HCT116 (cell line): ENCODE measurements around the gene ASNSD1. TPM values are rescaled to one million over a fixed set of nuclear protein-coding genes. Genes with fewer than 3 reads are reported as not detected.

Experiments used
- ATAC-seq: fragments of 200-7000 bp; cut with Tn5 transposase; 2 replicates; pipeline ENCODE4 v1.9.1; 2020; ENCODE audit warnings: mild to moderate bottlenecking, moderate library complexity
- BruUV-seq: library from RNA; stranded (reverse); fragments of 400-500 nt; replicated peaks from 2 replicates; lab custom pipeline; 2021; lab: Mats Ljungman, UMichigan
- CTCF ChIA-PET: fragments of 300-600 bp; sonication (Branson Sonifier 250); formaldehyde crosslinking; loops from one replicate; lab custom pipeline; 2021; ENCODE audit warnings: antibody characterized with exemption; lab: Charles Lee
- POLR2A ChIA-PET: fragments of 300-600, 350-600 bp; sonication (Branson Sonifier 250); formaldehyde crosslinking; loops from one replicate; lab custom pipeline; 2021; ENCODE audit warnings: antibody characterized with exemption; lab: Charles Lee
- RAD21 ChIA-PET, 2 experiments: fragments of 300-600 bp; sonication (Branson Sonifier 250); formaldehyde crosslinking; loops; one replicate each; lab custom pipeline; 2023; ENCODE audit warnings: low total read pairs in 2 of 2; ENCODE audit not compliant: uncharacterized antibody in 2 of 2, unreplicated experiment in 2 of 2, low non-redundant PET in 1 of 2; lab: Charles Lee
- DNase-seq: peaks from one replicate; pipeline ENCODE4 v3.0.0-alpha.2; 2010; ENCODE audit warnings: low read depth, low spot score
- H2AFZ ChIP-seq: fragments of 200-600 bp; shearing (Covaris generic), sonication (generic); 2 replicates; pipeline ENCODE4 v1.6.1; 2017; ENCODE audit warnings: low read depth, mixed run types, mixed read lengths, antibody characterized with exemption, low read length; ENCODE audit not compliant: poor library complexity, severe bottlenecking
- H3K27ac ChIP-seq: 2 replicates; pipeline ENCODE4 v1.5.1; 2012; ENCODE audit warnings: low read depth, low read length
- H3K27me3 ChIP-seq: fragments of 200-600 bp; sonication (generic); 2 replicates; pipeline ENCODE4 v1.6.1; 2016; ENCODE audit warnings: mixed run types, low read length, mixed read lengths; ENCODE audit not compliant: insufficient read depth
- H3K36me3 ChIP-seq, 2 experiments: fragments of 200-500 bp in 1 of 2; fragments of 200-600 bp in 1 of 2; sonication (Bioruptor generic) in 1 of 2; sonication (generic) in 1 of 2; 2 replicates each; pipeline versions ENCODE4 v1.5.1 to v1.6.1; 2014 to 2016; ENCODE audit warnings: low read length in 2 of 2, inconsistent platforms in 1 of 2, mixed read lengths in 1 of 2, mixed run types in 1 of 2; ENCODE audit not compliant: insufficient read depth in 2 of 2, control insufficient read depth in 1 of 2
- H3K4me1 ChIP-seq, 2 experiments: fragments of 200-600 bp in 1 of 2; sonication (generic) in 1 of 2; 2 replicates each; pipeline versions ENCODE4 v1.5.1 to v1.6.1; 2012 to 2017; ENCODE audit warnings: low read length in 2 of 2, inconsistent platforms in 1 of 2, mild to moderate bottlenecking in 1 of 2, mixed read lengths in 1 of 2, mixed run types in 1 of 2, moderate library complexity in 1 of 2; ENCODE audit not compliant: insufficient read depth in 2 of 2, control insufficient read depth in 1 of 2
- H3K4me2 ChIP-seq: fragments of 200-600 bp; sonication (generic); 2 replicates; pipeline ENCODE4 v1.6.1; 2017; ENCODE audit warnings: mixed run types, low read length, mixed read lengths
- H3K4me3 ChIP-seq, 2 experiments: fragments of 200-600 bp in 1 of 2; sonication (generic) in 1 of 2; replicated peaks in 1 of 2; 2 replicates each; pipeline ENCODE4 v1.5.1; 2011 to 2016; ENCODE audit warnings: low read length in 2 of 2, control low read depth in 1 of 2, low read depth in 1 of 2, mild to moderate bottlenecking in 1 of 2, mixed read lengths in 1 of 2, mixed run types in 1 of 2
- H3K79me2 ChIP-seq: fragments of 200-600 bp; sonication (generic); 2 replicates; pipeline ENCODE4 v1.6.1; 2017; ENCODE audit warnings: mild to moderate bottlenecking, mixed run types, low read length, moderate library complexity, mixed read lengths; ENCODE audit not compliant: insufficient read depth
- H3K9ac ChIP-seq: fragments of 200-600 bp; sonication (generic); 2 replicates; pipeline ENCODE4 v1.6.1; 2016; ENCODE audit warnings: low read length, mixed read lengths
- H3K9me2 ChIP-seq: fragments of 200-600 bp; sonication (generic), shearing (Covaris generic); 2 replicates; pipeline ENCODE4 v1.6.1; 2017; ENCODE audit warnings: mixed run types, mild to moderate bottlenecking, moderate library complexity; ENCODE audit not compliant: insufficient read depth
- H3K9me3 ChIP-seq, 2 experiments: fragments of 200-500 bp in 1 of 2; fragments of 200-600 bp in 1 of 2; sonication (Bioruptor generic) in 1 of 2; sonication (generic) in 1 of 2; 2 replicates each; pipeline ENCODE4 v1.6.1; 2014 to 2017; ENCODE audit warnings: low read length in 2 of 2, mixed read lengths in 2 of 2, inconsistent platforms in 1 of 2, low read depth in 1 of 2, mild to moderate bottlenecking in 1 of 2, mixed run types in 1 of 2, moderate library complexity in 1 of 2; ENCODE audit not compliant: control insufficient read depth in 1 of 2, insufficient read depth in 1 of 2
- H4K20me1 ChIP-seq: fragments of 200-600 bp; sonication (generic), shearing (Covaris generic); 2 replicates; pipeline ENCODE4 v1.6.1; 2017; ENCODE audit warnings: mixed run types, mild to moderate bottlenecking, moderate library complexity; ENCODE audit not compliant: insufficient read depth
- FOSL1 ChIP-seq: IDR thresholded peaks from 2 replicates; pipeline ENCODE4 v1.6.1; 2012; ENCODE audit warnings: low read depth
- POLR2A ChIP-seq: IDR thresholded peaks from 2 replicates; pipeline ENCODE4 v1.7.0; 2011; ENCODE audit warnings: borderline replicate concordance; ENCODE audit not compliant: insufficient read depth, insufficient read length; ENCODE audit errors: extremely low read depth
- RAD21 ChIP-seq: IDR thresholded peaks from 2 replicates; pipeline ENCODE4 v1.6.1; 2012; ENCODE audit warnings: low read depth, mild to moderate bottlenecking
- SP1 ChIP-seq: IDR thresholded peaks from 2 replicates; pipeline ENCODE4 v1.6.1; 2012; ENCODE audit warnings: low read depth
- TCF7L2 ChIP-seq: IDR thresholded peaks from 2 replicates; pipeline ENCODE4 v1.7.0; 2011; ENCODE audit warnings: borderline replicate concordance, inconsistent platforms; ENCODE audit not compliant: insufficient read depth, insufficient read length; ENCODE audit errors: extremely low read depth
- ZFX ChIP-seq: fragments of 450-650 bp; IDR thresholded peaks from 2 replicates; pipeline ENCODE4 v1.6.1; 2017
- ZNF274 ChIP-seq: fragments of 200-500 bp; sonication (Bioruptor generic); IDR thresholded peaks from 2 replicates; pipeline ENCODE4 v1.6.1; 2014; ENCODE audit warnings: mild to moderate bottlenecking, low read depth, low read length, inconsistent platforms
- intact Hi-C: fragments of 100-400 bp; cut with micrococcal nuclease; formaldehyde crosslinking; loops from 2 replicates; pipeline ENCODE4 v1.10.0; 2022
- total RNA-seq: library from RNA; stranded (reverse); gene quantifications from one replicate; pipeline ENCODE4 v1.2.1, GENCODE V29; 2021; ENCODE audit not compliant: unreplicated experiment
- TF ChIP-seq, protein P1 (sequence below): IDR thresholded peaks from 2 replicates; pipeline ENCODE4 v1.6.1; 2012; ENCODE audit warnings: low read depth
- TF ChIP-seq, protein P2 (sequence below), 3 experiments: fragments of 200-600 bp in 1 of 3; sonication (generic) in 1 of 3; IDR thresholded peaks in 2 of 3; conservative IDR thresholded peaks in 1 of 3; 2 replicates each; pipeline ENCODE4 v1.5.1; 2012 to 2017; ENCODE audit warnings: low read depth in 2 of 3, low read length in 2 of 3, antibody characterized with exemption in 1 of 3, borderline replicate concordance in 1 of 3, control low read depth in 1 of 3, mild to moderate bottlenecking in 1 of 3, mixed read lengths in 1 of 3, mixed run types in 1 of 3, moderate library complexity in 1 of 3; ENCODE audit not compliant: insufficient read depth in 1 of 3

Gene ASNSD1
- total RNA-seq, 1 experiment from 2014 or later = 33.6 TPM

DNA sequence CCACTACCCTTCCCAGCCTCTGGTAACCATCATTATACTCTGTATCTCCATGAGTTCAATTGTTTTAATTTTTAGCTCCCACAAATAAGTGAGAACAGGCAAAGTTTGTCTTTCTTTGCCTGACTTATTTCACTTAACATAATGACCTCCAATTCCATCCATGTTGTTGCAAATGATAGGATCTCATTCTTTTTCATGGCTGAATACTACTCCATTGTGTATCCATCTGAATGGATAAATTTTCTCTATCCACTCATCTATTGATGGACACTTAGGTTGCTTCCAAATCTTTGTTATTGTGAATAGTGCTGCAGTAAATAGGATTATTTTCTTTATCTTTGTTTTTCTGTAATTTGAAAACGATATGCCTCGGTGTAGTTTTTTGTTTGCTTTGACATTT lies 39.4 kb downstream of the ASNSD1 start:
- POLR2A ChIA-PET = no interaction called here
- ATAC-seq (no peak), DNase-seq (no peak)
- CTCF ChIA-PET = no interaction called here
- no peaks in the 10 kb centered on the region; the same call in 1 of the 2 replicates for H4K20me1 ChIP-seq
- no peak overlapping the region for H3K9ac ChIP-seq
- H3K4me1 ChIP-seq = peaks cover 0 to 3% of the 10 kb centered on the region in 2 experiments; a peak in 1 of 4 replicates
- no peak overlapping the region for H3K27ac ChIP-seq
- intact Hi-C loops = no loop called here
- no TSS peak for BruUV-seq
- RAD21 ChIA-PET = no interaction called here
- H3K4me2 ChIP-seq = no peak overlapping the region
- H3K9me2 ChIP-seq = no peaks in the 10 kb centered on the region
- H3K27me3 ChIP-seq = no peaks in the 10 kb centered on the region
- H3K79me2 ChIP-seq = no peaks in the 10 kb centered on the region
- TF ChIP-seq, protein P1, sequence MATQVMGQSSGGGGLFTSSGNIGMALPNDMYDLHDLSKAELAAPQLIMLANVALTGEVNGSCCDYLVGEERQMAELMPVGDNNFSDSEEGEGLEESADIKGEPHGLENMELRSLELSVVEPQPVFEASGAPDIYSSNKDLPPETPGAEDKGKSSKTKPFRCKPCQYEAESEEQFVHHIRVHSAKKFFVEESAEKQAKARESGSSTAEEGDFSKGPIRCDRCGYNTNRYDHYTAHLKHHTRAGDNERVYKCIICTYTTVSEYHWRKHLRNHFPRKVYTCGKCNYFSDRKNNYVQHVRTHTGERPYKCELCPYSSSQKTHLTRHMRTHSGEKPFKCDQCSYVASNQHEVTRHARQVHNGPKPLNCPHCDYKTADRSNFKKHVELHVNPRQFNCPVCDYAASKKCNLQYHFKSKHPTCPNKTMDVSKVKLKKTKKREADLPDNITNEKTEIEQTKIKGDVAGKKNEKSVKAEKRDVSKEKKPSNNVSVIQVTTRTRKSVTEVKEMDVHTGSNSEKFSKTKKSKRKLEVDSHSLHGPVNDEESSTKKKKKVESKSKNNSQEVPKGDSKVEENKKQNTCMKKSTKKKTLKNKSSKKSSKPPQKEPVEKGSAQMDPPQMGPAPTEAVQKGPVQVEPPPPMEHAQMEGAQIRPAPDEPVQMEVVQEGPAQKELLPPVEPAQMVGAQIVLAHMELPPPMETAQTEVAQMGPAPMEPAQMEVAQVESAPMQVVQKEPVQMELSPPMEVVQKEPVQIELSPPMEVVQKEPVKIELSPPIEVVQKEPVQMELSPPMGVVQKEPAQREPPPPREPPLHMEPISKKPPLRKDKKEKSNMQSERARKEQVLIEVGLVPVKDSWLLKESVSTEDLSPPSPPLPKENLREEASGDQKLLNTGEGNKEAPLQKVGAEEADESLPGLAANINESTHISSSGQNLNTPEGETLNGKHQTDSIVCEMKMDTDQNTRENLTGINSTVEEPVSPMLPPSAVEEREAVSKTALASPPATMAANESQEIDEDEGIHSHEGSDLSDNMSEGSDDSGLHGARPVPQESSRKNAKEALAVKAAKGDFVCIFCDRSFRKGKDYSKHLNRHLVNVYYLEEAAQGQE = no peak
- no peak for TF ChIP-seq POLR2A
- no peak for TF ChIP-seq ZNF274
- TF ChIP-seq SP1 = no peak
- TF ChIP-seq, protein P2, sequence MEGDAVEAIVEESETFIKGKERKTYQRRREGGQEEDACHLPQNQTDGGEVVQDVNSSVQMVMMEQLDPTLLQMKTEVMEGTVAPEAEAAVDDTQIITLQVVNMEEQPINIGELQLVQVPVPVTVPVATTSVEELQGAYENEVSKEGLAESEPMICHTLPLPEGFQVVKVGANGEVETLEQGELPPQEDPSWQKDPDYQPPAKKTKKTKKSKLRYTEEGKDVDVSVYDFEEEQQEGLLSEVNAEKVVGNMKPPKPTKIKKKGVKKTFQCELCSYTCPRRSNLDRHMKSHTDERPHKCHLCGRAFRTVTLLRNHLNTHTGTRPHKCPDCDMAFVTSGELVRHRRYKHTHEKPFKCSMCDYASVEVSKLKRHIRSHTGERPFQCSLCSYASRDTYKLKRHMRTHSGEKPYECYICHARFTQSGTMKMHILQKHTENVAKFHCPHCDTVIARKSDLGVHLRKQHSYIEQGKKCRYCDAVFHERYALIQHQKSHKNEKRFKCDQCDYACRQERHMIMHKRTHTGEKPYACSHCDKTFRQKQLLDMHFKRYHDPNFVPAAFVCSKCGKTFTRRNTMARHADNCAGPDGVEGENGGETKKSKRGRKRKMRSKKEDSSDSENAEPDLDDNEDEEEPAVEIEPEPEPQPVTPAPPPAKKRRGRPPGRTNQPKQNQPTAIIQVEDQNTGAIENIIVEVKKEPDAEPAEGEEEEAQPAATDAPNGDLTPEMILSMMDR (IDR thresholded peaks at IDR 0.05 in 2 of 3, conservative IDR thresholded peaks at IDR 0.05 in 1 of 3; ENCODE audit: borderline replicate concordance in 1 of 3, insufficient read depth in 1 of 3, low read depth in 2 of 3, low read length in 2 of 3) = no peak
- TF ChIP-seq ZFX = no peak
- no peak for TF ChIP-seq RAD21
- TF ChIP-seq FOSL1 = no peak
- no peak for TF ChIP-seq TCF7L2
- TF ChIP-seq, all 23 proteins: peak for 0
- H3K4me3 ChIP-seq = no peak overlapping the region
- no peaks in the 10 kb centered on the region for H3K9me3 ChIP-seq
- no peak overlapping the region for H2AFZ ChIP-seq
- H3K36me3 ChIP-seq = no peaks in the 10 kb centered on the region
